ENCODE data around the gene IL16. TPM values are rescaled to one million over a fixed set of nuclear protein-coding genes. Genes with fewer than 3 reads are reported as not detected.
A peak's percentile ranks its signal among the peaks of the same experiment; 100 is the strongest.

The IL16 gene
- total RNA-seq, 2 donors from 2014 or later: 3.4 to 3.7 TPM

DNA sequence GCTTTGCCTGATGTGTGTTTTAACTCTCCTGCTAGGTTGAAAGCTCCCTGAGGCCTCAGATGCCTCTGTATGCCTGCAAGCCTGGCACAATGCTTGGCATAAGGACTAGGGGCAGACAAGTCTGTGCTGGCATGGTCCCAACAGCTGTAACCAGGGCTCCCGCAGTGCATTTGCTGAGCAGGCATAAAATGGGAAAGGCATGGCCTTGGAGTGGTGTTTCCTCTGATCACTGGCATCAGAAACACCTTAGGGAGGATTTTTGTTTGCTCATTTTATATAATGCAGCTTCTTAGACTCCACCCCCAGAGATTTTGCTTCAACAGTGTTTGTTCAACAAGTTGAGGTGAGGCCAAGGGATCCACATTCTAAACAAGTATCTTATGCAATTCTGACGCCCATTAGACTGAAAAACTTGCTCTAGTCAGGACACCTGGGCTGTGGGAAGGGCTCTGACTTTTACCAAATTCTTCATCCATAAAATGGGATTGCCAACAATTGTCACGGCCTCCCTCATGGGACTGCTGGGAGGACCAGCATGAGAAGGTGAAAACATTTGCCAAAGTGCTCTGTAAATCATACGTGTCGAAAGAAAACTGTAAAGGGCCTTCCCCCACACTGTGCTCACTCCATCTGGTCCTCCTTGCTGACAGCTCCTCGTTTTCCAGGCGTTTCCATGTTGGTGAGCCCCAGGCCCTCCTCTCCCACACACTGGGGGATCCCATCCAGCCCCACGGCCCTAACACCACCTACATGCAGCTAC is 84.2 kb downstream of the IL16 start:
- no peaks in the 10 kb centered on the region for H3K4me1 ChIP-seq
- no peaks in the 10 kb centered on the region for H3K36me3 ChIP-seq
- TF ChIP-seq CTCF (IDR thresholded peaks at IDR 0.05): no peak
- H3K27me3 ChIP-seq: no peaks in the 10 kb centered on the region
- H3K9me3 ChIP-seq: no peaks in the 10 kb centered on the region
- DNase-seq: no peak
- peak overlapping the region in 1 of 2 donors; percentile 41 for H3K9ac ChIP-seq (ENCODE audit: low read depth in 2 of 2, low read length in 2 of 2)
- H3K27ac ChIP-seq: no peak overlapping the region
- no peak overlapping the region for H3K4me3 ChIP-seq
- intact Hi-C loops (cut with DNase I): no loop called here

DNA sequence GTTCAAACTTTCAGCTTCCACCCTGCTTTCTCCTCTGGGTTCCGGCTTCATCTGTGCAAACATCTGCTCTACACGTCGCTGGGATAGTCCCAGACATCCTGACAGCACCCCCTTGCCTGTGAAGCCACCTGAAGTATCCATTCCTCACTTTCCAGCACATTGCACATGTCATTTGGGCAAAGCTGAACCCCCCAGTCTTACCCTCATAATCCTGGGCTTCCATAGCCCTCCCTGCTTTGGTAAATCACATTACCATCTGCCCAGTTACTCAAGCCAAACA is 84.7 kb downstream of the IL16 start:
- intact Hi-C loops (cut with DNase I): no loop called here
- Histone ChIP-seq H3K9ac (ENCODE audit: low read depth in 2 of 2, low read length in 2 of 2) (no peak overlapping the region), H3K36me3 (no peaks in the 10 kb centered on the region), H3K4me3 (no peak overlapping the region), H3K9me3 (no peaks in the 10 kb centered on the region), H3K4me1 (no peaks in the 10 kb centered on the region), H3K27ac (no peak overlapping the region), H3K27me3 (no peaks in the 10 kb centered on the region)
- no peak for TF ChIP-seq CTCF (IDR thresholded peaks at IDR 0.05)
- no peak for DNase-seq

DNA sequence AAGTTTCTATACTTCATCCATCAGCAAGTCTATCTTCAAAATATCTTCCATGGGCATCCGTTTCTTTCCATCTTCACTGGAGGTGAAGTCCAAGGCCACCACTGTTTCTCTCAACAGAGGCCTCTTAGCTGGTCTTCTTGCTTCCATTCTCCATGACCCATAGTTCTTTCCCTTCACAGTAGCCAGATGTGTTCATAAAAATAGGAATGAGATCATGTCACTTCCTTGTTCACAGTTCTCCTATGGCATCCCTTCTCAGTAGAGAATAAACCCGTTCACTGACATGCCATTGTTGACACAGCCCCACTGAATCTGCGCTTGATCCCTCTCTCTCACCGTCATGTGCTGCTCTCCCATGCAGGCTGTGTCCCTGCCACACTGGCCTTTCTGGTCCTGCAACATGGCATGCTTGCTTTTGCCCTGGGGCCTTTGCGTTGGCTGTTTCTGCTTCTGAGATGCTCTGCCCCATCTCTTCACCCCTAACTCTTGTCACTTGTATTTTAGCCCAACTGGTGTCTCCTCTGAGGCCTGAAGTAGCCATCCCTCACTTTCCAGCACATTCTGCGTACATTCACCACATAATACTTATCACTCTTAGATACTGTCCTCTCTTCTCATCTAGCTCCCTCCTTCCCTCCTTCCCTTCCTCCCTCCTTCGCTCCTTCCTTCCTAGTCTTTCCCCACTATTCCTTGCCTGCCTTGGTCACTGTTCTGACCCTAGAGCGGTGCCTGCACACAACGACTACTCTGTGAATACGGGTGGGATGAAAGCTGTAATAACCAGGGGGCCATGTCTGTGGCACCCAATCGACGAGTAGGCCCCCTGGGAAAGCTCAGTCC is 85.3 kb downstream of the IL16 start:
- Histone ChIP-seq H3K27me3 (no peaks in the 10 kb centered on the region), H3K36me3 (no peaks in the 10 kb centered on the region), H3K4me1 (no peaks in the 10 kb centered on the region), H3K4me3 (no peak overlapping the region), H3K27ac (no peak overlapping the region), H3K9ac (ENCODE audit: low read depth in 2 of 2, low read length in 2 of 2) (no peak overlapping the region), H3K9me3 (no peaks in the 10 kb centered on the region)
- intact Hi-C loops (cut with DNase I): no loop called here
- no peak for DNase-seq
- no peak for TF ChIP-seq CTCF (IDR thresholded peaks at IDR 0.05)

- no peak for TF ChIP-seq CTCF (IDR thresholded peaks at IDR 0.05)
Observed at GRCh38 chr15:81282606-81282895, 85.9 kb downstream of the IL16 start.

DNA sequence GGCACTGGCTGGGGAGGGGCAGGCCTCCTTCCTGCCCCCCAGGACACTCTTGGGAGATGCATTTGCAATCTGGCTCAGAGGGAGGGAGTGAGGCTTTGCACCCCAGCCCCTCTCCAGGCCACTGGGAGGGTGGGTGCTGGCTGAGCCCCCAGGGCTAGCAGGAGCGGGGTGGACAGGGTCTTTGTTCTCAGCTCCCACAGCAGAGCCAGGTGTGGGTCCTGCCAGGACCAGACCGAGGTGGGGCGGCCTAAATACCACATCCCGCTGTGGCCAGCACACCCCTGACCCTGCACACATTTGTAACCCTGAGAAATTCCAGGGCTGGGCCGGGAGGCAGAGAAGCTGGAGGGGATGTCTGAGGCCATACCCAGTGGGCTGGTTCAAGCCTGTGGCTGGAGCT is 86.2 kb downstream of the IL16 start:
- no peak for DNase-seq

More at GRCh38 chr15:81282606-81282895, 85.9 kb downstream of the IL16 start:
- intact Hi-C loops (cut with DNase I): no loop called here
- Histone ChIP-seq H3K9ac (ENCODE audit: low read depth in 2 of 2, low read length in 2 of 2) (no peak overlapping the region), H3K4me1 (no peaks in the 10 kb centered on the region), H3K27ac (no peak overlapping the region), H3K9me3 (no peaks in the 10 kb centered on the region), H3K36me3 (no peaks in the 10 kb centered on the region), H3K27me3 (no peaks in the 10 kb centered on the region), H3K4me3 (no peak overlapping the region)
- no peak for DNase-seq

More for the DNA sequence above, 86.2 kb downstream of the IL16 start:
- no peak overlapping the region for H3K9ac ChIP-seq (ENCODE audit: low read depth in 2 of 2, low read length in 2 of 2)
- no peaks in the 10 kb centered on the region for H3K4me1 ChIP-seq
- H3K4me3 ChIP-seq: no peak overlapping the region
- H3K36me3 ChIP-seq: no peaks in the 10 kb centered on the region
- no peak for TF ChIP-seq CTCF (IDR thresholded peaks at IDR 0.05)
- no peaks in the 10 kb centered on the region for H3K9me3 ChIP-seq
- intact Hi-C loops (cut with DNase I): no loop called here
- no peaks in the 10 kb centered on the region for H3K27me3 ChIP-seq
- no peak overlapping the region for H3K27ac ChIP-seq
